GM23248 (cell line): Measurements from ENCODE around the gene SLC9A5. TPM values are rescaled to one million over a fixed set of nuclear protein-coding genes. Genes with fewer than 3 reads are reported as not detected.

Experiments
- DNase-seq: peaks from one replicate; pipeline ENCODE4 v3.0.0-alpha.2; 2015
- H2AFZ ChIP-seq: fragments of 200-600 bp; sonication (generic); 2 replicates; pipeline ENCODE4 v1.6.1; 2016; ENCODE audit warnings: antibody characterized with exemption
- H3F3A ChIP-seq: fragments of 200-600 bp; sonication (generic); 2 replicates; pipeline ENCODE4 v1.6.1; 2016; ENCODE audit warnings: mild to moderate bottlenecking, antibody characterized with exemption, mixed run types; ENCODE audit not compliant: insufficient read depth
- H3K27ac ChIP-seq: fragments of 200-600 bp; sonication (generic); 2 replicates; pipeline ENCODE4 v1.5.1; 2016; ENCODE audit warnings: mild to moderate bottlenecking
- H3K27me3 ChIP-seq: fragments of 200-600 bp; sonication (generic); replicated peaks from 2 replicates; pipeline ENCODE4 v1.6.1; 2016; ENCODE audit warnings: mild to moderate bottlenecking; ENCODE audit not compliant: insufficient read depth
- H3K36me3 ChIP-seq: fragments of 200-600 bp; sonication (generic); 2 replicates; pipeline ENCODE4 v1.6.1; 2016; ENCODE audit warnings: low read depth, mild to moderate bottlenecking
- H3K4me1 ChIP-seq: fragments of 200-600 bp; sonication (generic); 2 replicates; pipeline ENCODE4 v1.6.1; 2016; ENCODE audit warnings: mild to moderate bottlenecking; ENCODE audit not compliant: insufficient read depth
- H3K4me2 ChIP-seq: fragments of 200-600 bp; sonication (generic); one replicate; pipeline ENCODE4 v1.6.1; 2016; ENCODE audit warnings: mild to moderate bottlenecking; ENCODE audit not compliant: unreplicated experiment
- H3K4me3 ChIP-seq: fragments of 200-600 bp; sonication (generic); 2 replicates; pipeline ENCODE4 v1.5.1; 2016; ENCODE audit warnings: mild to moderate bottlenecking
- H3K79me2 ChIP-seq: fragments of 200-600 bp; sonication (generic); 2 replicates; pipeline ENCODE4 v1.6.1; 2016; ENCODE audit warnings: mild to moderate bottlenecking; ENCODE audit not compliant: insufficient read depth
- H3K9ac ChIP-seq: fragments of 200-600 bp; sonication (generic); 2 replicates; pipeline ENCODE4 v1.6.1; 2016; ENCODE audit warnings: mild to moderate bottlenecking
- H3K9me2 ChIP-seq: fragments of 200-600 bp; sonication (generic); 2 replicates; pipeline ENCODE4 v1.6.1; 2016; ENCODE audit warnings: mixed run types, mild to moderate bottlenecking, moderate library complexity; ENCODE audit not compliant: insufficient read depth
- H3K9me3 ChIP-seq: fragments of 200-600 bp; sonication (generic); one replicate; pipeline ENCODE4 v1.6.1; 2017; ENCODE audit warnings: low read depth
- H4K20me1 ChIP-seq: fragments of 200-600 bp; sonication (generic); 2 replicates; pipeline ENCODE4 v1.6.0; 2016; ENCODE audit not compliant: insufficient read depth
- EZH2 ChIP-seq: fragments of 200-600 bp; sonication (generic); IDR thresholded peaks from 2 replicates; pipeline ENCODE4 v1.6.1; 2018; ENCODE audit warnings: antibody characterized with exemption, mild to moderate bottlenecking; ENCODE audit not compliant: insufficient read depth, poor library complexity, severe bottlenecking
- EZH2phosphoT487 ChIP-seq: fragments of 200-600 bp; sonication (generic); IDR thresholded peaks from 2 replicates; pipeline ENCODE4 v1.6.1; 2018; ENCODE audit warnings: antibody characterized with exemption, moderate library complexity, mild to moderate bottlenecking, low read depth; ENCODE audit not compliant: insufficient read depth
- WGBS, 2 experiments: methylation state at CpG; one replicate each; pipeline ENCODE4 v1.1.6; 2015 to 2017; ENCODE audit warnings: low lambda C conversion rate in 2 of 2, low coverage in 1 of 2; ENCODE audit errors: missing lambda C conversion rate in 2 of 2; 5-methylcytosine and 5-hydroxymethylcytosine counted together
- in situ Hi-C: fragments of 300-500 bp; cut with MboI; formaldehyde crosslinking; loops from 2 replicates; pipeline ENCODE4 v1.15.0; 2020
- polyA plus RNA-seq: library from polyadenylated mRNA; unstranded; fragments of >200 nt; fragmentation: Nextera tagmentation; extraction: Ambion mirVana; gene quantifications from 2 replicates; pipeline ENCODE4 v1.2.1, GENCODE V29; 2016
- total RNA-seq: library from RNA; depleted of rRNA; stranded (reverse); fragments of >200 nt; shearing (Covaris generic); gene quantifications from 2 replicates; pipeline ENCODE4 v1.2.3, GENCODE V29; 2014; rRNA removed

SLC9A5 gene
- total RNA-seq (2.2 and 2.7 TPM in 2 replicates), polyA plus RNA-seq (2.5 and 2.6 TPM in 2 replicates)

DNA sequence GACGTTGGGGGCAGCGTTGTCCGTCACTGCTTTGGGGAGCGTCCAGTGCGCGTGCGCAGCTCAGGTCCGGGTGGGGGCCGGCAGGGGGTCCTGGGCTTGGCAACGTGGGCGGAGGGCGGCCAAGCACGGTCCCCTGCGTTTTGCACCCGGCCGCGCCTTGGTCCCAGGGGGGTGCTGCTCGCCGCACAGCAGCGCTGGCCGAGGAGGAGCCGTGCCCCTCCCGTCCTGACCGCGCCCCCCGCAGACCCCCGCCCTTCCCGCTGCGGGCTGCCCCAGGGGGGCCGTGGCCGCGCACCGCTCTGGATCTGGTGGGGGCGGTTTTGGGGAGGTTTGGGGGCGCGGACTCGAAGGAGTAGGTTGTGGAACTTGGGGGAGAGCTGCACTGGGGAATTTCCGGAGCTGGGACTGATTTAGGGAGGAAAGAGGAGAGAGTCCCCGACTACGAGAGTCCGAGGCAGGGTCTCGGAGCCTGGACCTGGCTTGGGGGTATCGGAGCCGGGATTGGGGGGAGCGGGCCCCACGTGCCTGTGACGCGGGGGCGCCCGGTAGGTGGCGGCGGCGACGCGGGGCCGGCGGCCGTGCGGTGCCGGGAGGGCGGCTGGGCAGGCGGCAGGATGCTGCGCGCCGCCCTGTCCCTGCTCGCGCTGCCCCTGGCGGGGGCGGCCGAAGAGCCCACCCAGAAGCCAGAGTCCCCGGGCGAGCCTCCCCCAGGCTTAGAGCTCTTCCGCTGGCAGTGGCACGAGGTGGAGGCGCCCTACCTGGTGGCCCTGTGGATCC is at the start of gene SLC9A5:
Gene SLC9A5, plus strand, starts transcription at position 579 of the 777 bp plus-strand sequence. Its CDS starts 36 bp downstream, at position 615.
- TF ChIP-seq EZH2phosphoT487: no peak
- no peak for TF ChIP-seq EZH2
- no peaks in the 10 kb centered on the region for H4K20me1 ChIP-seq
- 3% methylated on average over 12 to 50 of the region's 75 CpGs for WGBS, 2 experiments

DNA sequence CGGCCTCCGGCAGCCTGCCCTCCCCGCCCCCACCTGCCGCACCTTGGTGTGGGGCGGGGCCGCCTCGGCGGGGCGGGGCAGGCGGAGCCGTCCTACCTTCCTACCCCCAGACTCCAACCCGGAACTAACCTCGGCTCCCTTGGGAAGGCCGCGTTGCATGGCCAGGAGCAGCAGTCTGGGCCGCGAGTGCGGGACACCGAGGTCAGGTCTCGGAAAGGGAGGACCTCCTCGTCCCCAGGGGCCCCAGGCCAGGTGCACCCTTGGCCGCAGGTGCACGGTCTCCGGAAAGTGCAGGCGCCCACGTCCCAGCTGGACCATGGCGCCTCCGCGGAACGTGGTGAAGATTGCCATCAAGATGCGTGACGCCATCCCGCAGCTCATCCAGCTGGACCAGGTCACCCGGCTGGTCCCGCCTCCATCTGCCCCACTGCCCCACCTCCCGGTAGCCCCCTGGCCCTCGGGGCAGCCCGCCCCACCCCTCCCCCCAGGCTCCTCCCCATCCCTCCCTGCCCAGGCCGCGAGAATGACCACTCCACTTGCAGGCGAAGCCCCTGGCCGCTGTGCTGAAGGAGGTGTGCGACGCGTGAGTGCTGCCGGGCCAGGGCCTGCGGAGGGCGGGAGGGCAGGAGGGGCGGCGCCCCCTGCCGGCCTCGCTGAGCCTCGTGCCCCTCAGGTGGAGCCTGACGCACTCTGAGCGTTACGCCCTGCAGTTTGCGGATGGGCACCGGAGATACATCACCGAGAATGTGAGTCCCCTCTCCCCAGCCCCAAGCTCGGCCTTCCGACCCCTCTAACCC is 49.6 kb upstream of the SLC9A5 start, which contains the start of gene ELMO3:
Gene ELMO3, plus strand, starts transcription at position 121 of the 797 bp plus-strand sequence. Its CDS starts 196 bp downstream, at position 317.
- DNase-seq: peak; percentile 35
- no peak within 1 kb of the TSS for H3K4me3 ChIP-seq
- 47 to 55% methylated on average over 26 to 61 of the region's 61 CpGs for WGBS, 2 experiments
- H2AFZ ChIP-seq: no peak within 1 kb of the TSS
- peaks cover 17% of the 10 kb centered on the region for H3K79me2 ChIP-seq
- no peaks in the 10 kb centered on the region for H3K27me3 ChIP-seq
- H3K9ac ChIP-seq: no peak within 1 kb of the TSS
- H3K36me3 ChIP-seq: peaks cover 21% of the 10 kb centered on the region; the same call in 1 of the 2 replicates
- no peaks in the 10 kb centered on the region for H3K4me1 ChIP-seq
- no peaks in the 10 kb centered on the region for H4K20me1 ChIP-seq
- in situ Hi-C loops: no loop called here
- H3K4me2 ChIP-seq: no peak within 1 kb of the TSS
- TF ChIP-seq EZH2 (no peak), EZH2phosphoT487 (no peak)
- H3K9me3 ChIP-seq: no peaks in the 10 kb centered on the region
- no peaks in the 10 kb centered on the region for H3K9me2 ChIP-seq
- H3F3A ChIP-seq: peaks cover 10% of the 10 kb centered on the region; the same call in 1 of the 2 replicates
- H3K27ac ChIP-seq: no peak within 1 kb of the TSS

More for the DNA sequence above, at the start of gene SLC9A5:
- Histone ChIP-seq H3K9ac (peak within 1 kb of the TSS; percentile 85), H3K9me2 (no peaks in the 10 kb centered on the region), H3K4me1 (peaks cover 40% of the 10 kb centered on the region), H3K27me3 (no peaks in the 10 kb centered on the region), H3K9me3 (no peaks in the 10 kb centered on the region), H2AFZ (peak within 1 kb of the TSS; percentile 92), H3K27ac (peak within 1 kb of the TSS; percentile 30; the same call in 1 of the 2 replicates), H3K4me3 (peak within 1 kb of the TSS; percentile 88), H3K36me3 (no peaks in the 10 kb centered on the region), H3F3A (peaks cover 32% of the 10 kb centered on the region), H3K79me2 (peaks cover 7% of the 10 kb centered on the region), H3K4me2 (peak within 1 kb of the TSS; percentile 95)
- DNase-seq: peak; percentile 65
- in situ Hi-C loops: no loop called here

GRCh38 chr16:67199808-67200198 is 49.0 kb upstream of the SLC9A5 start:
- no peak overlapping the region for H3K4me2 ChIP-seq

GRCh38 chr16:67200491-67200890 is 48.3 kb upstream of the SLC9A5 start:
- no peaks in the 10 kb centered on the region for H3K9me2 ChIP-seq
- no peaks in the 10 kb centered on the region for H3K27me3 ChIP-seq
- H4K20me1 ChIP-seq: no peaks in the 10 kb centered on the region
- no peak overlapping the region for H3K4me2 ChIP-seq
- H2AFZ ChIP-seq: no peak overlapping the region
- no peaks in the 10 kb centered on the region for H3K9me3 ChIP-seq
- 88 to 100% methylated on average over 6 to 8 of the region's 8 CpGs for WGBS, 2 experiments
- H3K4me3 ChIP-seq: no peak overlapping the region
- H3K36me3 ChIP-seq: peaks cover 12% of the 10 kb centered on the region; the same call in 1 of the 2 replicates
- no peak overlapping the region for H3K9ac ChIP-seq
- in situ Hi-C loops: no loop called here
- TF ChIP-seq EZH2: no peak
- TF ChIP-seq EZH2phosphoT487: no peak
- H3F3A ChIP-seq: peaks cover 10% of the 10 kb centered on the region; the same call in 1 of the 2 replicates
- DNase-seq: no peak
- no peaks in the 10 kb centered on the region for H3K4me1 ChIP-seq
- H3K79me2 ChIP-seq: peaks cover 6% of the 10 kb centered on the region; the same call in 1 of the 2 replicates
- H3K27ac ChIP-seq: no peak overlapping the region

More at GRCh38 chr16:67199808-67200198, 49.0 kb upstream of the SLC9A5 start:
- Histone ChIP-seq H3K9me3 (no peaks in the 10 kb centered on the region), H3K4me1 (no peaks in the 10 kb centered on the region), H4K20me1 (no peaks in the 10 kb centered on the region), H3K27ac (no peak overlapping the region), H3K4me3 (no peak overlapping the region), H3K27me3 (no peaks in the 10 kb centered on the region), H3K36me3 (peaks cover 19% of the 10 kb centered on the region; the same call in 1 of the 2 replicates), H2AFZ (no peak overlapping the region), H3K9me2 (no peaks in the 10 kb centered on the region), H3F3A (peaks cover 10% of the 10 kb centered on the region; the same call in 1 of the 2 replicates), H3K9ac (no peak overlapping the region), H3K79me2 (peaks cover 11% of the 10 kb centered on the region)
- in situ Hi-C loops: no loop called here
- no peak for TF ChIP-seq EZH2phosphoT487
- no peak for TF ChIP-seq EZH2
- WGBS, 2 experiments: 57 to 65% methylated on average over 11 to 22 of the region's 22 CpGs
- no peak for DNase-seq
